HG02763 (cell line): ENCODE measurements around the gene GAA.

ENCODE experiments used
- ATAC-seq: cut with Tn5 transposase; IDR thresholded peaks from one replicate; pipeline ENCODE4 v1.9.1; 2021; ENCODE audit warnings: mild to moderate bottlenecking, moderate library complexity; ENCODE audit not compliant: unreplicated experiment

GAA gene

DNA sequence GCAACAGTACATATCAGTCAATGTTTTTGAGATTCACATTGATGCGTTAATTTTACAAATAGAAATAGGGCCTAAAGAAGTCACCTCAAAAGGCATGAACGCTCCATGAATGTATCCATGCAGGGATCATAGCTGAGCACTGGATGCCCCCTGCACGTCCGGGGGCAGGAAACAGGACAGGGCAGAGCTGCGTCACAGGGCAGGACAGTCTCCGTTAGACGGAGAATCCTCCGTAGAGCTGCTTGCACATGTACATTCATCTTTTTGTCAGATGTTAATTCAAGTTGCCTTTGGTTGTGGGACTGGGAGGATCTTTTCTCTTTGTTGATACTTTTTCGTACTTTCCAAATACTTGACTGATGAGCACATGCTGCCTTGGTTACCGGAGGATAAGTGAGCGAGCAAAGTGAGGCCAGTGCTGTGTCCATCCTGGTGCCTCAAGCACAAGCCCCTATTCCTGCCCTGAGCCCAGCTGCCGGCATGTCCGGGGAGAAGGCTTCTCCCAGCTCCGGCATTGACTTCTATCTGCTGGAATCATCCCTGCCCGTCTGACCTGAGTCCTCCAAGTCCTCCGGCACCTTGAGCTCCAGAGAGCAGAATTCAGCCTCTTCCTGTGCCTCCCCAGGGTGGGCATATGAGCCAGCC lies 15.0 kb downstream of the GAA start:
- no peak for ATAC-seq

DNA sequence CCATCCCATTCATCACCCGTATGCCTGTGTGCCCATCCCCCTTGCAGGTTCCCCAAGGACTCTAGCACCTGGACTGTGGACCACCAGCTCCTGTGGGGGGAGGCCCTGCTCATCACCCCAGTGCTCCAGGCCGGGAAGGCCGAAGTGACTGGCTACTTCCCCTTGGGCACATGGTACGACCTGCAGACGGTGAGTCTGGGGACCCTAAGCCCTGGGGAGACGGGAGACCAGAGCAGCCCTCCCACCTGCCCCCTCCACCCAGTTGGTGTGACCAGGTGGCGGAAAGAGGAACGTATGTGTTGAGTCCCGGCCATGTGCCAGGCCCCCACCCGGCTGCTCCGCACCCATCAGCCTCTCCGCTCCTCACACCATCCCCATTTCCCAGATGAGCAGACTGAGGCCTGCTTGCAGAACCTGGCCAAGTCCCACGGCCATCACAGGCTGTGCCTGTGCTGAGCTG lies 15.6 kb downstream of the GAA start:
- no peak for ATAC-seq

DNA sequence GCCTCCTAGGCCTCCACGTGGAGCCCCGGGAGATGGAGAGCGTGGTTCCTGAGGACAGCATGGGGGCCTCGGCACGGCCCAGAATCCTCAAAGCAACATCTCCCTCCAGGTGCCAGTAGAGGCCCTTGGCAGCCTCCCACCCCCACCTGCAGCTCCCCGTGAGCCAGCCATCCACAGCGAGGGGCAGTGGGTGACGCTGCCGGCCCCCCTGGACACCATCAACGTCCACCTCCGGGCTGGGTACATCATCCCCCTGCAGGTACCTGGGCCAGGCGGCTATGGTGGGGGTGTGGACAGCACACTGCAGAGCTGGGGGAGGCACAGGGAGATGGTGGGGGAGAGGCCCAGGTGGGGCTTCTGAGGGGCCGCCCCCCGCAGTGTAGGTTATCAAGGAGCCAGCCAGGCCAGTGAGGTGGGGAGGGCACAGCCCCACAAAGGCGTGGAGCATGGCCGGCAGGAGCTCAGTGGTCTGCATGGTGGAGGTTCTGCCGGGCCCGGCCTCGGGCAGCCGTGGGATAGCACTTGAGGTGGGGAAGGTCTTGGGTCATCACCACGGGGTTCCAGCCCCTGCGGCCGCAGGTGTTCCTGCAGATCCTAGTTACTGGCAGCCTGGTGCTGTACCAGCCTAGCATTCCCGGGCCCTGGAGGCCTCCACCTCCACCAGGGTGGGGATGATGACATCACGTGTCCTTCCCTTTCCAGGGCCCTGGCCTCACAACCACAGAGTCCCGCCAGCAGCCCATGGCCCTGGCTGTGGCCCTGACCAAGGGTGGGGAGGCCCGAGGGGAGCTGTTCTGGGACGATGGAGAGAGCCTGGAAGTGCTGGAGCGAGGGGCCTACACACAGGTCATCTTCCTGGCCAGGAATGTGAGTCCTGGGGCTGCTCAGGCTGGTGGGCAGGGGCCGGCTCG lies 16.4 kb downstream of the GAA start:
- no peak for ATAC-seq

GRCh38 chr17:80118601-80119270 lies 17.4 kb downstream of the GAA start:
- ATAC-seq, result no peak

GRCh38 chr17:80119271-80119791 lies 17.9 kb downstream of the GAA start:
- no peak for ATAC-seq

- no peak for ATAC-seq
Observed at GRCh38 chr17:80119839-80120238, 18.5 kb downstream of the GAA start.

GRCh38 chr17:80122026-80122575 lies 20.7 kb downstream of the GAA start:
- no peak for ATAC-seq

DNA sequence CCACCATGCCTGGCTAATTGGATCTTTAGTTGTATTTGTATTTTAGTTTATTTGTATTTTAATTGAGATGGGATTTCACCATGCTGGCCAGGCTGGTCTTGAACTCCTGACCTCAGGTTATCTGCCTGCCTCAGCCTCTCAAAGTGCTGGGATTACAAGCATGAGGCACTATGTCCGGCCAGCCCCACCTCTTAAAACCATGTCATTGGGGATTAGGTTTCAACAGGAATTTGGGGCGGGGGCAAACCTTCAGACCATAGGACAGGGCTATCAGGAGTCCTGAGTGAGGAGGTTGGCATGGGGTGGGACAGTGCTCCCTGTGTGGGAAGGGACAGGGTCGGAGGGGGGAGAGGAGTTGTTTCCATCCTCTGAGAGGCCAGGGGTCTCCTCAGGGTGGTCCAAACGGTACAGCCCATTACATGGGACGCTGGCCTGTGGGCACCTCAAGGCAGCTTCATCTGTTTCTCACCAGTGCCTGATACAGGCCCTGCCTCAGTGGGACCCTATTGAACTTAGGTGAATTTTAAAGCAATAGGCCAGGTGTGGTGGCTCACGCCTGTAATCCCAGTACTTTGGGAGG lies 21.6 kb downstream of the GAA start:
- no peak for ATAC-seq

- ATAC-seq, result no peak
Observed at GRCh38 chr17:80123791-80124190, 22.4 kb downstream of the GAA start.

GRCh38 chr17:80124351-80124981 lies 23.1 kb downstream of the GAA start:
- no peak for ATAC-seq

- no peak for ATAC-seq
Observed at GRCh38 chr17:80125656-80126448, 24.5 kb downstream of the GAA start.

DNA sequence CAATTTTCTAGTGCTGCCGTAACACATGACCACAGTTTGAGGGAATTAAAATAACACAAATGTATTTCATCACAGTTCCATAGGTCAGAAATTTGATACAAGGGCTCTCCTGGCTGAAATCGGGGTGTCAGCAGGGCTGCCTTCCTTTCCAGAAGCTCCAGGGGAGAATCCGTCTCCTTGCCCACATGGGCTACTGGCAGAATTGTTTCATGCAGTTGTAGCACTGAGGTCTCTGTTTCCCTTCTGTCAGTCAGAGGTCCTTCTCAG lies 25.0 kb downstream of the GAA start:
- ATAC-seq, result no peak

GRCh38 chr17:80129006-80129565 lies 27.7 kb downstream of the GAA start:
- ATAC-seq, result no peak

- ATAC-seq, result no peak
Observed at GRCh38 chr17:80130992-80131391, 29.6 kb downstream of the GAA start.

DNA sequence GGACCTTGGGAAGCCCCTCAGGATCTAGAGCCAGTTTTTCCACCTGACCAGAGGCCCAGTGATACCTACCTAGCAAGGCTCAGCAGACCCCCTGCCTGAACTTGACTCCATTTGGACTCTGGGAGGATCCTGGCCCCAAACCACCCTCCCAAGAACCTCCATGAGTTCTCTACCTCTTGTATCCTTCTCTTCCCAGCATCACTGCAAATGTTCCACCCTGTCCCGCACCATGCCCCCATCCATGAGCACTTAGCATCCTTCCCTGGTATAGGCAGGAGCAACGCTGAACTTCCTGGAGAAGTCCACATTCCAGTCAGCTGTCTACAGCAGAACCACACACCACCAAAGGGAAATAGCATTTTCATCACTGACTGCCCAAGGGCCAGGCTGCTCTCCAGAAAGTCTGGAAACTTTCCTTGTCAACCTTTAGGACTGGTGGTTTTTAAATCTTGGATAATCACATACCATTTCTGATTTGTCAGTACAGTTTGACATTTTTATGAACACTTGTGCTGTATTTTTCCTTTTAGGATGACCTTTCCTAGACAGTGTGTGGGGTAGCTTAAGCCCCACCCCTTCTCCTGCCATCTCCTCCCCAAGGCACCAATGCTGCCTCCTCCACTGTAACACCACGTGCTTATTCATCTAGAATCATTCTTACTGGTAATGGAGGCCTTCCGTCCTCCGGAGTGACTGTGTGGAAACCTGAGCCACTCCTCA lies 31.7 kb downstream of the GAA start:
- no peak for ATAC-seq

DNA sequence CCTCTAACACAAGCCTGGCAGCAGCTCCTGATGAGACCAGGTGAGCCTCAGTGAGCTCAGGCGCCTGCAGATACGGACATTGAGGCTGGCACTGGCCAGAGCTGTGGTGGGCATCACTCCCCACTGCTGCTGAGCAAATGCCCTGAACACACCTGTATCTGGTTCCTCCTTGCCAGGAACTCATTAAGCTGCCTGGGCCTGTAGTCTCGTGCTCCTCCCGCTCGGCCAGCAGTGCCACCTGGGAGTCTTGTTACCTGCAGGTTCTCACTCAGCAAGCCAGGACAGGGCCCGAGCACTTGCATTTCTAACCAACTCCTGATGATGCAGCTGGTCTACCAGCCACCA lies 32.2 kb downstream of the GAA start:
- ATAC-seq, result no peak

GRCh38 chr17:80137131-80137530 lies 35.8 kb downstream of the GAA start:
- no peak for ATAC-seq

DNA sequence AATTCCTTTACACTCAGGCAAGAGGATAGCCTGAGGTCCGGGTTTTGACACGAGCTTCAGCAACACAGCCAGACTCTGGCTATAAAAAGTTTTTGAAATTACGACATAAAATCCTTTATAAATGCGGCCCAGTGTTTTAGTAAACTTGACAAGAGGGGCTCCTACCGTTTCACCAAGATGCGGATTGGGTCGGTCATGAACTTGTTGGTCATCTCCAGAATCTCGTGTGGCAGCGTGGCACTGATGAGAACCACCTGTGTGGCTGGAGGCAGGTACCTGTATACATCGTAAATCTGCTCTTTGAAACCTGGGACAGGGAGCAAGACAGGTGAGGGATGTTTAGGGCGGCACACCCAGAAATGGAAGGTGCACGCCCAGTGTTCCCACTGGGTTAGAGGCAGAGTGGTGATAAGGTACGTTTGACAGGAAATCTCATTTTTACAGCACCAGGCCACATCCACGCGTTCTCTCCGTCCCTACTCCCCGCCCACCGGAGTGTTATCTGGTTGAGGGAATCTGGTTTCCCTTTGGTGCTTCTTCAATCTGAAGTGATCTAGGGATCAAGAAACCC lies 37.6 kb downstream of the GAA start:
- no peak for ATAC-seq
